A549 (cell line): ENCODE results near the gene TMEM125. TPM values are rescaled to one million over a fixed set of nuclear protein-coding genes. Genes with fewer than 3 reads are reported as not detected.

Source experiments
- ATAC-seq, 2 experiments: fragments of 200-7000 bp in 1 of 2; fragments of >200 bp in 1 of 2; cut with Nextera tagmentation in 1 of 2; cut with Tn5 transposase in 1 of 2; 3 replicates each; pipeline versions ENCODE4 v1.8.0 to v1.9.1; 2018 to 2020; ENCODE audit warnings: mild to moderate bottlenecking in 1 of 2, moderate library complexity in 1 of 2
- CTCF ChIA-PET: fragments of 300-600 bp; sonication (Branson Sonifier 250); formaldehyde crosslinking; extraction: SDS; loops from one replicate; lab custom pipeline; 2021; ENCODE audit warnings: antibody characterized with exemption, inconsistent platforms; lab: Yijun Ruan, JAX
- POLR2A ChIA-PET: fragments of 350-600 bp; formaldehyde crosslinking; extraction: SDS; loops from one replicate; lab custom pipeline; 2021; ENCODE audit warnings: antibody characterized with exemption, inconsistent platforms; lab: Yijun Ruan, JAX
- DNase-seq, 2 experiments: peaks; one replicate each; pipeline versions ENCODE4 v3.0.0 to v3.0.0-alpha.2; 2011 to 2016; ENCODE audit warnings: low read depth in 1 of 2, low spot score in 1 of 2
- FAIRE-seq: peaks from 2 replicates; lab custom pipeline; 2011; peaks lifted over from hg19 to GRCh38; lab: Jason Lieb, UNC
- H3K27ac ChIP-seq, 2 experiments: fragments of >200 bp; sonication (Bioruptor Twin); formaldehyde crosslinking; 3 replicates each; pipeline ENCODE4 v1.5.1; 2016 to 2017
- H3K4me1 ChIP-seq: fragments of >200 bp; sonication (Bioruptor Twin); formaldehyde crosslinking; 3 replicates; pipeline ENCODE4 v1.6.1; 2016
- H3K4me2 ChIP-seq: fragments of >200 bp; sonication (Bioruptor Twin); formaldehyde crosslinking; 3 replicates; pipeline ENCODE4 v1.6.1; 2016
- H3K4me3 ChIP-seq: fragments of >200 bp; sonication (Bioruptor Twin); formaldehyde crosslinking; 3 replicates; pipeline ENCODE4 v1.5.1; 2016
- H3K9me3 ChIP-seq: fragments of >200 bp; sonication (Bioruptor Twin); formaldehyde crosslinking; 3 replicates; pipeline ENCODE4 v1.6.1; 2016
- BHLHE40 ChIP-seq: IDR thresholded peaks from 2 replicates; pipeline ENCODE4 v1.6.1; 2012; ENCODE audit warnings: low read depth, low read length, inconsistent platforms
- CHD4 ChIP-seq: fragments of 200-600 bp; sonication (generic); IDR thresholded peaks from 2 replicates; pipeline ENCODE4 v1.6.1; 2016; ENCODE audit warnings: antibody characterized with exemption, mild to moderate bottlenecking, borderline replicate concordance
- ELK1 ChIP-seq: fragments of 150-350 bp; IDR thresholded peaks from 2 replicates; pipeline ENCODE4 v1.6.1; 2014; ENCODE audit warnings: low read depth, mild to moderate bottlenecking, low read length
- HDAC2 ChIP-seq: fragments of 200-600 bp; sonication (generic); IDR thresholded peaks from 2 replicates; pipeline ENCODE4 v1.6.1; 2016
- HEYL ChIP-seq: fragments of 250-450 bp; sonication (Bioruptor Pico); IDR thresholded peaks from 2 replicates; pipeline ENCODE4 v1.8.0; 2021; ENCODE audit warnings: mild to moderate bottlenecking, moderate library complexity
- HOXA7 ChIP-seq: fragments of 250-450 bp; sonication (Bioruptor Pico); IDR thresholded peaks from 2 replicates; pipeline ENCODE4 v1.5.0; 2020; ENCODE audit warnings: mild to moderate bottlenecking, moderate library complexity
- HOXB13 ChIP-seq: fragments of 250-450 bp; sonication (Bioruptor Pico); IDR thresholded peaks from 2 replicates; pipeline ENCODE4 v1.5.0; 2020; ENCODE audit warnings: low read depth, mild to moderate bottlenecking, moderate library complexity
- MAZ ChIP-seq: fragments of 150-350 bp; IDR thresholded peaks from 2 replicates; pipeline ENCODE4 v1.6.1; 2014; ENCODE audit warnings: antibody characterized with exemption, low read depth, low read length, borderline replicate concordance
- MYC ChIP-seq: IDR thresholded peaks from 2 replicates; pipeline ENCODE4 v1.6.1; 2012; ENCODE audit warnings: mild to moderate bottlenecking, inconsistent platforms, low read length, improper control_type of control experiment, borderline replicate concordance
- PHF8 ChIP-seq: fragments of 200-600 bp; sonication (generic); IDR thresholded peaks from 2 replicates; pipeline ENCODE4 v1.6.1; 2016; ENCODE audit warnings: low read depth, mild to moderate bottlenecking, antibody characterized with exemption, moderate library complexity, borderline replicate concordance
- POLR2AphosphoS2 ChIP-seq: conservative IDR thresholded peaks from 2 replicates; pipeline ENCODE4 v1.6.1; 2012; ENCODE audit warnings: low read length, improper control_type of control experiment, inconsistent platforms
- RAD21 ChIP-seq, 2 experiments: fragments of >200 bp in 1 of 2; sonication (Bioruptor Twin) in 1 of 2; formaldehyde crosslinking in 1 of 2; IDR thresholded peaks in 1 of 2; conservative IDR thresholded peaks in 1 of 2; 2 replicates in 1 of 2; 3 replicates in 1 of 2; pipeline ENCODE4 v1.6.1; 2012 to 2018; ENCODE audit warnings: inconsistent platforms in 1 of 2
- RCOR1 ChIP-seq: fragments of 150-350 bp; IDR thresholded peaks from 2 replicates; pipeline ENCODE4 v1.6.1; 2014; ENCODE audit warnings: antibody characterized with exemption, low read length, low read depth
- REST ChIP-seq: fragments of 200-600 bp; sonication (generic); IDR thresholded peaks from 2 replicates; pipeline ENCODE4 v1.6.1; 2016; ENCODE audit warnings: antibody characterized with exemption, mild to moderate bottlenecking, moderate library complexity
- RFX5 ChIP-seq: fragments of 450-650 bp; IDR thresholded peaks from 2 replicates; pipeline ENCODE4 v1.7.1; 2014; ENCODE audit warnings: antibody characterized with exemption, mild to moderate bottlenecking, moderate library complexity
- SMC3 ChIP-seq: fragments of >200 bp; sonication (Bioruptor Twin); formaldehyde crosslinking; IDR thresholded peaks from 3 replicates; pipeline ENCODE4 v1.6.1; 2018; ENCODE audit warnings: inconsistent platforms
- SREBF2 ChIP-seq: fragments of 450-650 bp; IDR thresholded peaks from 2 replicates; pipeline ENCODE4 v1.6.1; 2014; ENCODE audit warnings: mild to moderate bottlenecking, moderate library complexity
- USF2 ChIP-seq: fragments of 450-650 bp; IDR thresholded peaks from 2 replicates; pipeline ENCODE4 v1.6.1; 2014; ENCODE audit warnings: antibody characterized with exemption
- whole genome bisulfite sequencing: methylation state at CpG from one replicate; pipeline ENCODE4 v1.1.6; 2017; ENCODE audit errors: missing lambda C conversion rate; 5-methylcytosine and 5-hydroxymethylcytosine counted together
- polyA plus RNA-seq, 4 experiments: library from polyadenylated mRNA; depleted of rRNA in 3 of 4; stranded (reverse); fragments of >200 nt; fragmentation: RNase III in 1 of 4; extraction: RNeasy Plus Mini Kit Qiagen cat#74134 plus additional on column Dnase treatment in 1 of 4; gene quantifications; 2 replicates in 3 of 4; 3 replicates in 1 of 4; pipeline ENCODE4 v1.2.3, GENCODE V29; 2011 to 2017

Gene TMEM125
- polyA plus RNA-seq, 2 of the 4 experiments (the other 2 are of a cell fraction), result not detected

GRCh38 chr1:43229826-43230780 is 39.7 kb upstream of the TMEM125 start:
- Histone ChIP-seq H3K4me1 (peaks cover 9% of the 10 kb centered on the region; the same call in 1 of the 3 replicates), H3K27ac (no peak overlapping the region), H3K4me2 (no peak overlapping the region), H3K9me3 (no peaks in the 10 kb centered on the region), H3K4me3 (no peak overlapping the region)
- ATAC-seq (no peak), FAIRE-seq (no peak), DNase-seq (no peak)
- ChIA-PET POLR2A (no interaction called here), CTCF (interaction anchor here (1.3 to 2.1 kb wide), 4 partner anchors 11 to 313 kb away, joined by 3 to 6 read pairs (median 5); no protein-coding TSS in a partner anchor)
- 83% methylated on average over 6 of the region's 6 CpGs for WGBS
- no peak for TF ChIP-seq RCOR1

- FAIRE-seq, result no peak
- CTCF ChIA-PET, result interaction anchor here (1.1 to 3.4 kb wide), 3 partner anchors 50 to 183 kb away, joined by 3 to 15 read pairs (median 3); no protein-coding TSS in a partner anchor
- Histone ChIP-seq H3K4me1 (peaks cover 9% of the 10 kb centered on the region; the same call in 1 of the 3 replicates), H3K4me3 (no peak overlapping the region)
- TF ChIP-seq RFX5, result 0 out of 2 replicates have a peak, but pooled peaks have one; percentile 19
- no peak for TF ChIP-seq CHD4
- TF ChIP-seq, all 56 proteins: peak for 1
- Histone ChIP-seq H3K4me2 (peak overlapping the region; percentile 40; the same call in 2 of the 3 replicates), H3K9me3 (no peaks in the 10 kb centered on the region), H3K27ac (peak overlapping the region in 1 of 2 experiments; percentile 54; a peak in 1 of 6 replicates)
- ATAC-seq, result no peak
- WGBS, result 31% methylated on average over 4 of the region's 4 CpGs
- DNase-seq, result peak in 1 of 2 experiments; percentile 10
- POLR2A ChIA-PET, result no interaction called here
Measured at GRCh38 chr1:43232074-43232473, 37.7 kb upstream of the TMEM125 start.

- no peak for DNase-seq
- ChIA-PET POLR2A (no interaction called here), CTCF (interaction anchor here (1.1 to 3.4 kb wide), 2 partner anchors 49 to 182 kb away, joined by 3 to 15 read pairs; no protein-coding TSS in a partner anchor)
- Histone ChIP-seq H3K4me3 (no peak overlapping the region), H3K27ac (peak overlapping the region in 1 of 2 experiments; percentile 54; a peak in 1 of 6 replicates), H3K4me2 (peak overlapping the region; percentile 40; the same call in 2 of the 3 replicates), H3K4me1 (peaks cover 9% of the 10 kb centered on the region; the same call in 1 of the 3 replicates), H3K9me3 (no peaks in the 10 kb centered on the region)
- TF ChIP-seq HEYL, result no peak
- no peak for TF ChIP-seq PHF8
- no peak for TF ChIP-seq REST
- no peak for TF ChIP-seq RFX5
- TF ChIP-seq SREBF2, result no peak
- no peak for TF ChIP-seq HOXB13 (CRISPR knock-in tag)
- no peak for TF ChIP-seq MYC
- TF ChIP-seq HDAC2, result no peak
- TF ChIP-seq USF2, result no peak
- no peak for TF ChIP-seq HOXA7 (CRISPR knock-in tag)
- no peak for TF ChIP-seq POLR2AphosphoS2
- no peak for TF ChIP-seq ELK1
- no peak for TF ChIP-seq BHLHE40
- TF ChIP-seq MAZ, result no peak
- TF ChIP-seq RCOR1, result no peak
- TF ChIP-seq SMC3, result no peak
- TF ChIP-seq RAD21 (conservative IDR thresholded peaks at IDR 0.05 in 1 of 2, IDR thresholded peaks at IDR 0.05 in 1 of 2), result no peak
- ATAC-seq, result no peak
- no peak for FAIRE-seq
- WGBS, result 83% methylated on average over 4 of the region's 4 CpGs
Measured at GRCh38 chr1:43232482-43232881, 37.3 kb upstream of the TMEM125 start.
